Stimulated activated CD4-positive, alpha-beta T cell treated with anti-CD3 and anti-CD28 coated beads, Interleukin-2, amount 100 ng/mL, for 24 hours (primary cell): Measurements from ENCODE around the gene GLIS1.

Experiments used
- DNase-seq, 2 donors: peaks; one replicate each; pipeline ENCODE4 v3.0.0-alpha.2; 2020

The GLIS1 gene

DNA sequence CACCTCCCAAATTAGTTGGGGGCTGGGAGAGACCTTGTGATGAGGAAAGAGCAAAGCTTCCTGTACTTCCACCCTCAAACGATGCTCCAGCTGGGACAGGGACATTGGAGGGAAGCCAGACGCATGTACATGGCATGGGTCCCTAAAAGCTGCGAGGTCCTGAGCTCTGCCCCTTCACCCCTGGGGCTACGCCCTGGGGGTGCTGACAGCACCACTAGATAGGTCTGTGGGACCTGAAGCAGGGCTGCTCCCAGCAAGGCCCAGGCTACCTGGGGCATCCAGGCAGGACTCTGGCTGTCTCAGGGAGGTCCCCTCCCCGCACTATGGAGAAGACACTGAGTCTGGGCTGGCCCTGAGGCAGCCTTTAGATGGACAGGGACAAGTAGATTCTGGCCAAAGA is 196.4 kb downstream of the GLIS1 start:
- DNase-seq: no peak

DNA sequence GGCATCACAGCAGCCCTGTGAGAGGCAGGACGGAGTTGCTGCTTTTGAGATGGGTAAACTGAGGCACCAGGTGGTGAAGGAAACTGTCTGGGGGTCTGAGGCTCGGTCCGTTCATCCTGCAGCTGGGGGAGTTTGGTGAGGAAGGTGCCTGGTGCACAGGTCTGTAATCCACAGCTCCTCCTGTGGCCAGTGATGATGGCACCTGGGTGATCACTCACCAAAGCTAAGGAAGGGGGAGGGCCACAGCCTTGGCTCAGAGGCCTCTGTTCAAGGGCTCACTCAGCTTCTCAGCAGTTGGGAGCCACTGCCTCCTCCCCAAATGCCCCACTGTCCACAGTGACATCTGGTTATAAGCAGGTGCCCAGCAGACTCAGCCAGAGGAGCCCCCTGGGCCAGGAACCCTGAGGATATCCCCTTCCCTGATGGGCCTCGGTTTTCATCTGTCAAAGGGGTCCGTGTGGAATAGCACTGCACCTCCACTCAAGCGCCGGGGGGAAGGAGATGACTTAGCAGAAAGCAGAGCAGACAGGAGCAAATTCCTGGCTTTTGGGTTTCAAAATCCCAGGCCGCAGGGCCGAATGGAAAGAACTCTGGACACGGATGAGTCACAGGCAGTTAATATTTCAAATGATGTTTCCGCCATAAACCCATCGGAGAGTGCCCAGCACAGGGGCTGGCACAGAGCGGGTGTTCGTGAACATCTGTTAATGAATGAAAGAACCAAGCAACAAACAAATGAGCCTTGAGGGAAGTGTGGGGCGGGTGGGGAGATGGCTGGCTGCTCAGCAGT is 197.0 kb downstream of the GLIS1 start:
- no peak for DNase-seq

DNA sequence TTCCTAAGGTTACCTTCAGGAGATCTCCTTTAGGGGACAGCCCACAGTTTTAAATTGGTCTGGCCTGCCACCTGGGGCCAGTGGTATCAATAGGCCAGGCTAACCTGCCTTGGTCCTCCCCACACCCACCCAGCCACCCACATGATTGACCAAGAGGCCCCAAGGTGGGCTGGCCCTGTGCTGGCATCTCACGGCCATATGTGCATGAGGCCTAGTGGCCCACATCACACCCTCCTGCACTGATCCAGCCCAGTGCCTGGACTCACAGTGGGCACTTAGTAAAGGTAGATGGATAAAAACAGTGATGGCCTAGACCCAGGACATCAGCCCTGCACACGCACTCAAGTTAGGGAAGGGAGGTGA is 197.7 kb downstream of the GLIS1 start:
- DNase-seq: no peak

DNA sequence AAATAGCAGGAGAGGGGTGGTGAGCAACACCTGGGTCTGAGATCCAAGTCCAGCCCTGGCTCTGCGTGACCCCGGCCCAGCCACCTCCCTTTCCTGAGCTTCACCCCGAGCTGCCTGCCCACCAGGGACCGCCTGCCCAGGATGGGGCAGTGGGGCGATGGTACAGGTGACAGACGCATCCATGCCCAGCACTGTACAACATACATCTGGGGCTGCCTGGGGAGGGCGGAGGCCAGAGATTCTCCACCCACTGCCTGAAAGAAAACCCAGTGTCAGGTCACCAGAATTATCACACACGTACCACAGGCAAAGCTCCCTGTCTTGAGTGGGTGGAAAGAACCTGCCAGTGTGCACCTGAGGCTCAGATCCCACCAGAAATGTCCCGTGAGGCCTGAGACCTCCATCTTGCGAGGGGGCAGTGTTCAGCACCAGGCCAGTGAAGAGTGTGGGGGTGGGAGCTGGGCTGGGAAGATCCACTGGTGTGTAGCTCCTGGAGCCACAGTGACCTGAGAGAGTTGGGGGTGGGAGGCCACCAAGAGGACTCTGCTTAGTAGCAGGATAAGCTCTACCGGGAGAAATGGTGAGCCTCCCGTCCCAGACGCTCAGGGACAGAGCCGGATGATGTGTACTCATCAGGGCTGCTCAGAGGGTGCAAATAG is 198.2 kb downstream of the GLIS1 start:
- DNase-seq: no peak

DNA sequence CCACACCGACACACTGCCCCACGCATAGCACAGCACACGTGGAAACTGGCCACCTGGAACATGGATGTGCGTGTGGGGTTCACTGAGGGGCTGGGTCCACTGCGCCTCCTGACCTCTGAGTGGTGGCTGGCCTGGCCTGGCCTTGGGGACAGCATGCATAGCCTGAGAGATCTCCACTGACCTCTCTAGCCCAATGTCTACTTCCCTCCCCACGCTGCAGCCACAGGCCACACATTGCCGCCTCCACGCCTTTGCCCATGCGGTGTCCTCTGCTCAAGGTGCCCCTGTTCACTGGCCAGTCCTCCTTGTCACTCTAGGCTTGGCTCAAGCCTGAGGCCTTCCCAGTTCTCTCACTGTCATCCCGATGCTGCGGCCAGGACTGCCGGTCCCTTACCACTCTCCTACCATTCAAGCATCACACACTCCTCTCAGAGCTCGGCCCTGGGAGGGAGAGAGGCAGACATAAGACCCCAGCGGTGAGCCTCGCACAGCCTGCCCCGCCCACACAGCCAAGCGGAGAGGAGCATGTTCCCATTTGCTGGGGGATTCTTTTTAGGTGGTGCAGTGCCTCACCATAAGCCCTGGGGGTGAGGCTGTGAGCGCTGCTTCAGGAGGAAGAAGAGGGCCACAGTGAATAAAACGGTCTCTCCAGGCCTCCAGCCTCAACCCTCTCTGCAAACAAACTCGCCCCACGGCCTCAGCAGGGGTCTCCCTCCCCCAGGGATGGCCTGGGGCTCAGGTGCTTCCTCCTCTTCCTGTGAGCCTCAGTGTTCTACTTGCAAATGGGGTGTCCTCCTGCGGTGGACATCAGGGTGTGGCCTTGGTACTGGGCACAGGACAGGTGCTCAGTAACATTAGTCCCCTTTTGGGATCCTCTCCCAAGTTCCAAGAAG is 199.0 kb downstream of the GLIS1 start:
- DNase-seq: no peak

DNA sequence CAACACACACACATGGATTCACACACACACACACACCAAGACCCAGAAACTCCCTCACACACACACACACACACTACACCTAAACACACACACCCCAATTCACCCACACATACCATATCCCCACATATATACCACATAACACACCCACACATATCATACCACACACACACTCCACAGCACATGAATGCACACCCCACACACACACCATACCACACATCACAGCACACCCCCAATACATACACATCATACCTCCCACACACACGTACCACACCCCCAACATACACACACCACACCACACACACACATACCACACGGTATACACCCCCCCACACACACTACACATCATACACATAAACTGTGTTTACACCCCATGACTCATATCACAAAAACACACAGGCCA is 199.7 kb downstream of the GLIS1 start:
- no peak for DNase-seq

DNA sequence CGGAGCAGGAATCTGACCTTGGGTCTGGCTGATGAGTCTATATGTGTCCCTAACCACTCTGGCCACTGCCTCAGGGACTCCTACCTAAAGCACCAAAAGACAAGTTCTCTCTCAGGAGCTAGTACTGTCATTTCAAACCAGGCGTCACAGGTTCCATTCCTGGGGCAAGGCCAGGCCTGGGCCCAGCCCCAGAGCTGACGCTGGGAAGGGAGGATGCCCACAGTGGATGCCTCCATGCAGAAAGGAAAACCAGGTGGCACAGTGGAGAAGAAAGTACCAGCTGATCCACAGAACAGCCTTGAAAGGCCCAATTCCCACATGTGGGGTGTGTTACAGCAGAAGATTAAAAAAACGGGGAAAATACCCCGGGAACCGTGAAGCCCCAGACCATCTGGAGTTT is 202.4 kb downstream of the GLIS1 start:
- DNase-seq: no peak

DNA sequence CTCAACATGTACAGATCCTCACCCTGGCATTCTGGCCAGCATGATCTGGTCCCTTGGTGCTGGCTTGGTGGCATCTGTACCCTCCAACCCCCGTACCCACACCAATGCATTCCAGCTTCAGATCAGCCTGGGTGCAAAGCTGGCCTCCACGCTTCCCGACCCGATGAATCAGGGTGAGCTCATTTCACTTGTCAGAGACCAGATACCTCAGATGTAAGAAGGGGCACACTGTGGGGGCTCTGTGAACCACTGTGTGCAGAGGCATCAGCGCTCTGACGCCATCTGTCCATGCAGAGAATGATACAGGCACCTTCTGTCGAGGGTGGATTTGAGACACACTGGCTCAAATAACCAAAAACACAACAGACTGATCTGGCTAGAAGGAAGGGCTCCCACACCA is 203.1 kb downstream of the GLIS1 start:
- no peak for DNase-seq

DNA sequence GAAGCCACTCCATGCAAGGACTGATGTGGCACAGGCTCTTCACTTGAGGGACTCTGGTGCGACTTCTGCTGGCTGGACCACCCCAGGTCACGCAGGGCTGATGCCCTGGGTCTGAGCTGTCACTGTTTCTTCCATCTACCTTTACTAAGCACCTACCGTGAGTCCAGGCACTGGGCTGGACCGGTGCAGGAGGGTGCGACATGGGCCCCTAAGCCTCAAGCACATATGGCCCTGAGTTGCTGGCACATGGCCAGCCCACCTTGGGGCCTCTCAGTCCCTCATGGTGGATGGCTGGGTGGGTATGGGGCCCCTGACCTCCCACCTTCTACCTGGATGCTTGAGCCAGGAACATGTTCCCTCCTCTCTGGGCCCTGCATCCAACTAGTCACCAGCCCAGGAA is 203.7 kb downstream of the GLIS1 start:
- no peak for DNase-seq

DNA sequence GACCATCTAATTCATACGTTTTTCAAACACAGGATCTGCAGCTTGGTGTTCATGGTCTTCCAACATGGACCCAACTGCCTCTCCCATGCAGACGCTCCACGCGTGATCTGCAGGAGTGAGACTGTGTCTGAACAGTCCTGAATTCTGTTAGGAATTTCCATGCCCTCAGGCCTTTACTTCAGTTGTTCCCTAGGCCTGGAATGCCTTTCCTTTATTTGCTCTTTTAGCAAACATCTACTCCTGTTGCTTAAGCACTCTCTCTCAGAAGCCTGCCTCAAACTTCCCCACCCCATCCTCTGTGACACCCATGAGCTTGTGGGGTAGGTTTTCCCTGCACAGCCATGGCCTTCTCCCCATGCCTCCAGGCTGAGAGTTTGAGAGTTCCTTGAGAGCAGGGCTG is 206.1 kb downstream of the GLIS1 start:
- DNase-seq: no peak

DNA sequence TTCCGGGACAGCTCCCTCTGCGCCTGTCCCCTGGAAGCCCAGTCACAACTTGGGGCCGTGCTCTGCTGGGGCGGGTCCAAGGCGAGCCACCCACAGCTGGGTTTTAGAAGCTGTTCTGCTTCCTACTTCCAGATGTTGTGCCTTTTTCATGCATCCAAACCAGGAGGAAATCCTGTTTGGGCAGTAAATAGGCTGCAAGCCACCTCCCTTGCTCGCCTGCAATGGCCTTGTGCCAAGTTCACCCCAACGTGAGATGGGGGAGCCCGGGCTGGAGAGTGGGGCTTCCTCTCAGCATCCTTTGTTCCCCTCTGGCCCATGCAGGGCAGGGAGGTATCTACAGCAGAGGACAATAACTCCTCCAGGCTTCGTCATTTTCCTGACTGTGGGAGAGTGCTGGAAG is 206.6 kb downstream of the GLIS1 start:
- DNase-seq: no peak

DNA sequence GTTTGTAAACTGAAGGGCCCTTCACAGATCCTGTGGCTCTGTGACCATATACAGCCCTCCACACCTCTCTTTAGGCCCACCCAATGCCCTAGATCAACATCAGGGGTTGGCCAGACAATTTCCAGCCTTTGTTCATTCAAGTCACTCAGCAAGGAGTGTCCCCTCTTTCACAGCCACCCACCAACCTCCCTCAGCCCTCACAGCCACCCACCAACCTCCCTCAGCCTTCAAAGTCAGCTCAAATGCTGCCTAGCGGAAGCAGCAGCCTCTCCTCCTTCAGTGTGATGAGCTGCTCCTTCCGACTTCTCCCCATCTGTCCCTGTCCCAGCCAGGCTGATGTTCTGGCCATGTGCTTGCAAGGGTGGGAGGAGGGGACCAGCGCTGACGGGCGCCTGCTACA is 208.4 kb downstream of the GLIS1 start:
- no peak for DNase-seq

DNA sequence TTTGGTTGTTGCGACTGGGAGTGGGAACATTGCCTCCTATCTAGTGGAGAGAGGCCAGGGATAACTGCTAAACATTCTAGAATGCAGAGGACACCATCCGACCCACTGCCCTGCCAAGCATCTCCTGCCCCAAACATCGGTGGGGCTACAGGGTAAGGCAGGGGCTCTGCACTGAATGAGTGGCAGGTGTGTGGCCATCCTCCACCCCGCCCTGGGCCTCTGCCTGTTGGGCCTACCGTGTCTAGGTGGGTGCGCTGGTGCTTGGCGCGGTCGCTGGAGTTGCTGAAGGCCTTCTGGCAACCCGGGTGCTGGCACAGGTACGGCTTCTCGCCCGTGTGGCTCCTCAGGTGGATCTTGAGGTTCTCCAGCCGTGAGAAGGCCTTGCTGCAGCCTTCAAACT is 209.4 kb downstream of the GLIS1 start:
- DNase-seq: no peak

DNA sequence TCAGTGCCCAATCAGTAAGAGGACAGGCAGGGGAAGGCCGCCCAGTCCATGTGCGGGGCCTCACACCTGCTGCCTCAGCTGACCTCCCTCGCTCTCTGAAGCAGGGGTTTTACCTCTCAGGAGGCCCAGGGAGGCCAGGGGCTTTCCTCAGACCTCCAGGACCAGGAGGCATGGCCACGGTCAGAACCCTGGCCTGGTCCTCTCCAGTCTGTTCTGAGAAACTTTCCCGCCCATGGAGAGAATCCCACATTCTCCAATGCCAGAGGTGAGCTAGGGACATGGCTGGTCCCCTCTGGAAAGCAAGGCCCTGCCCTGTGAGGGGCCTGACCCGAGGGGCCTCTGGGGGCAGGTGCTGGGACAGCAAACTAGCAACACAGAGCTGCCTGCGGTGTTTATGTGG is 211.6 kb downstream of the GLIS1 start:
- DNase-seq: no peak

DNA sequence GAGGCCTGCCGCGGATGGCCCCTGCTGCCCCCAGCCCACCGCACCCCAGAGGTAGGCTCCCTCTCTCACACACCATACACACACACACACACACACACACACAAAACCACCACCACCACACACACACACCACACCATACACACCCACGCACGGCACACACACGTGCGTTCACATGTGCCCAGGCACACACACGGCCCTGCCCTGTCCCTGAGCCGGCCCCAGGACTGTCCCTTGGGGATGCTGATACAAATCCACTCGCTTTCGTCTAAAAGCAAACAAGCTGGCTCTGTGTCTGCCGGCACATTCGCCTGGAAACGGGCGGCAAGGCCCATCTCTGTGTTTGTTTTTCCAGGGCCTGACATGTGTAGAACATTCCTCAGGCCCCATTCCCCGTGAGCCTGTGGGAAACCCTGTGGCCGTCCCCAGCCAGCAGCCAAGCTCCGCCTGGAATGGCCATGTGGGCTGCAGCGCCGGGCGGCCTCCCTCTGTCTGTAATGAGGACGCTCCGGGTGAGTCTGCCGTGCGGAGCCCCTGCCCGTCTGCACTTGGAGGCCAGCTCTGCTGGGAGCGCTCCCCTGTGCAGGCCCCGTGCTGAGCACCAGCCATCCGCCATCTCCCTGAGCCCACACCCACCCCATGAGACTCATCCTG is 212.4 kb downstream of the GLIS1 start:
- DNase-seq: no peak

DNA sequence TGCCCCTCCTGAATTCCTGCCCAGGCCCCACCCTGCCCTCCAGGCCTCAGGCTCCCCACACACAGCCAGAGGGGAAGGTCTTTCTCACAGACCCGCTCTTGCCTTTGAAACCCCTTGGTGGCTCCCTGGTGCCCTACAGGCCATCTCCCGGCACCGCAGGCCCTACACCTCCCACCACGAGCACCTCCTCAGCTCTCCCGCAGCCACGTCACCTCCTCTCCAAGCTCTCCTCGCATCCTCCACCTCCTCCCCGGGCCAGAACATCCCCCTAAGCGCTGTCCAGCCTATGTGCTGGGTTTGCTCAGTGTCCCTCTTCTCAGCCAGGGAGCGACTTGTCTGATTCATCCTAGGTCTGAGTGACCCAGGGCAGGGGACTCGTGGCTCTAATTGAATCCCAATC is 213.4 kb downstream of the GLIS1 start:
- no peak for DNase-seq

DNA sequence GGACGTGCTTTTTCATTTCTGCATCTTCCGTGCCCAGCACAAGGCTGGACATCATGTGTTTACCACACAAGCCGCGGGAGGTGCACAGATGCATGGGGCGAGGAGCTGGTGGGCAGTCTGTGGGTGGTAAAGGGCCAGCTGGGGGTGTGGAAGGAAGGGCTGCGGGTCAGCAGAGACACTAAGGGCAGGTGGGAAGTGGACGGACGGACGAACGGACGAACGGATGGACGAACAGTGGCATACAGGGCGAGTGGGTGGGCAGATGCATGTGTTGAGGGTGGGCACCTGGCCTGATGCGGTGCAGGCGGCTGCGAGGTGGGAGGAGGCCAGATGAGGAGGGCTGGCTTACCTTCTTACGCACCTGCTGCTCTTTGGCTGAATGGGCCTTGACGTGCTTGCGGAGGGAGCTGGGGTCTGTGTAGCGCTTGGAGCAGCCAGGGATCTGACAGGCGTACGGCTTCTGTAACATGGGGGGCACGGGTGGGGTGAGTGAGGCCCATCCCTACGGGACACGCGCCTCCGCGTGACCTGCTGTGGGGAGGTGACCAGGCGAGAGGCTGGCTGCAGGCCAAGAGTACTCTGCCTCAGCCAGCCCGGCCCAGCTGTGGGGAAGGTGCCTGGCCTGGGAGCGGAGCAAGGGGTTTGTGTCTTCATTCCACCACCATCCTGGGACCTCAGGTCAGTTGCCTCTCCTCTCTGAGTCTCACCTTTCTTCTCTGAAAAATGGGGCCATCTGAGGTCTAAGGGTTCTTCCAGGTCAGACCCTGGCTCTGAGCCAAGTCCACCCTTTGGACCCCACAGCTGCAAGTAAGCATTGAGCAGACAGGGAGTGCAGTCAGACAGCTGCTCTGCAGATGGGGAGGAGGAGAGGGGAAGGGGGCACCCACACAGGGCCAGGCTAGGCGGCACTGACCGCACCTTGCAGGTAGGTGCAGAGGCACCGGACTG is 214.3 kb downstream of the GLIS1 start:
- no peak for DNase-seq

DNA sequence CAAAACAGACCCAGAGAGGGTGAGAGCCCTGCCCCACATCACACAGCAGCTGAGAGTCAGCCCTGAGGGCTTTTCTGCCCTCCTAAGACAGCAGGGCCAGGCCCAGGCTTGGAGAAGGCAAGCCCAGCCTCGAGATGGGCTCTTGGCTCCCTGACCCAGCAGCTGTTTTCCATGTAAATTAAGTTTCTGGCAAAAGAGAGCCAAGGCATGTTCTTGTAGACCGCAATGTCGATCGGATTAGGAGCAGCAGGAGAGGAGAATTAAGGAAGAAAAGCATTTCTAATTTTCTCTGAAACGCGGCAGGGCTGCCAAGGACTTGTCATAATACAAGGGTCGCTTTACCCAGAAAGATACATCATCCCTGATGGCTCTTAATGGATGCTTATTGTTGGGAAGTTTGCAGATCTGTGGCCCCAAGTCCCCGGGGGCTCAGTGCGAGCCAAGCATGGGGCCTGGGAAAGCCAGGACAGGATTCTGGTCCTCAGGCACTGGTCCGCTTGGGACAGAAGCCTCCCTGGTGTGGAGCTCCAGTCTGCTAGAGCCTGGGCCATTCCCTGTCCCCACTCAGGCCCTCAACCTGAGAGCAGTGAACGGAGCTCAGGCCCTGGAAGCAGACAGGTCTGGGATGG is 216.9 kb downstream of the GLIS1 start:
- DNase-seq: no peak

DNA sequence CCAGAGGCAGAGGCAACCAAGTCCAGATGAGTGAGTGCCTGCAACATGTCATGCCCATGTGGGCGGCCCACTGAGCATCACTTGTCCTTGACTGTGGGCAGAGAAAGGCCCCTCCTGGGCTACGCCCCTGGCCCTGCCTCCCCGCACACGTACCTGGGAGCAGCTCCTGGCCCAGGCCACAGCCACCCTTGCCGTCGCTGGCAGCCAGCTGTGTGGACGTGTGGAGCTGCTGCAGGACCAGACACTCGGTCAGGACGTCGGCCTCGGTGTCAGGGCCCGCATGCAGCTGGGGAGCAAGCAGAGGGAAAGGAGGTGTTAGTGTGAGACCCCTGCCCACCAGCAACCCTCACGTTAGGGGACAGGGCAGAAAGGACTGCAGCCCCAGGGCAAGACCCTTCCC is 218.5 kb downstream of the GLIS1 start:
- DNase-seq: no peak

DNA sequence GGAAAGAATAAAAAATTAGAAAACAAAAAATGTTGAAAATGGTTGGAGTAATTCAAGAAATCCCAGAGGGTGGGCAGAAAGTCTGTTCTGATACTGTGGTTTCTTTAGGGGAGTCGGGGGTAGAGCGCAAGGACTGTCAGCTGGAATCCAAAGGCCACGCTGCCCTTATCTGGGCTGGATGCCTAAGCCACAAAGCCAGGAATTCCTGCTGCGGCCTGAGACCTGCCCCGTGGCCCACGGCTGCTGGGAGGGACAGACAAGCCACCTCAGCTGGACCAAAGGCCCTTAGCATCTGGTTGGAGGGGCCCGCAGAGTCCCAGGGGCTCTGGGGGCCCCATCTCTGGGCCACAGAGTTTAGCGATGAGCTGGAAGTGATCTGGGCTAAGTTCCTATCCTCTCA is 219.5 kb downstream of the GLIS1 start:
- no peak for DNase-seq

DNA sequence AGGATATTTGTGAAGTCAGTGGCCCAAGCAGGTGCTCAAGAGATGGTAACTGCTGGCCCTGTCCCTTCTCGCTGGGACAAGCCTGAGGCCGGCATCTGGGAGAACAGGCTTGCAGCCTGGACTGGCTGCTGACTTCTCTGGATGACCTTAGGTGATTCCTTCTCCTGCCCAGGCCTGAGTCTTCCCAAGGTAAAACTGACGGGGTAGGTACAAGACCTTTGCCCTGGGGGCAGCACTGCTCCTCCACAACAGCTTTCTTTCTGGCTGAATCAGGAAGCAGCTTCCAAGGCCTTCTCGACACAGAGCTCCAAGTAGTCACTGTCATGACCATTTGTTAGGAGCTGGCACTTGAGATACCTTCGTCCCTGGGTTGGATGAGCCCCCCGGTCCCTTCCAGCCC is 220.2 kb downstream of the GLIS1 start:
- DNase-seq: no peak
